Bronchial epithelial cell (primary cell): ENCODE data around the gene SMYD3. TPM values are rescaled to one million over a fixed set of nuclear protein-coding genes. Genes with fewer than 3 reads are reported as not detected.
A peak's percentile ranks its signal among the peaks of the same experiment; 100 is the strongest.

Source experiments
- DNase-seq: peaks from one replicate; pipeline ENCODE4 v3.0.0-alpha.2; 2010; ENCODE audit warnings: low read depth
- FAIRE-seq: peaks from 2 replicates; lab custom pipeline; 2011; peaks lifted over from hg19 to GRCh38; lab: Jason Lieb, UNC
- H3K27me3 ChIP-seq: 2 replicates; pipeline ENCODE4 v1.5.1; 2011; ENCODE audit warnings: low read length; ENCODE audit not compliant: control insufficient read depth, insufficient read depth
- H3K36me3 ChIP-seq: 2 replicates; pipeline ENCODE4 v1.5.1; 2011; ENCODE audit warnings: low read length; ENCODE audit not compliant: control insufficient read depth, insufficient read depth
- H3K4me3 ChIP-seq: 2 replicates; pipeline ENCODE4 v1.5.1; 2011; ENCODE audit warnings: mild to moderate bottlenecking, low read depth, low read length, control low read depth
- CTCF ChIP-seq: IDR thresholded peaks from 2 replicates; pipeline ENCODE4 v1.5.1; 2011; ENCODE audit warnings: mild to moderate bottlenecking, moderate library complexity, low read length, control low read depth, inconsistent platforms; ENCODE audit not compliant: insufficient read depth, severe bottlenecking
- total RNA-seq: library from RNA; depleted of rRNA; stranded (reverse); fragments of >200 nt; gene quantifications from 2 replicates; pipeline ENCODE4 v1.2.1, GENCODE V29; 2014

Gene SMYD3
- total RNA-seq, 1 donor from 2014 or later, result 17.4 TPM

GRCh38 chr1:246159279-246160227, 347.5 kb downstream of the SMYD3 start:
- Histone ChIP-seq H3K4me3 (no peak overlapping the region), H3K27me3 (no peaks in the 10 kb centered on the region), H3K36me3 (no peaks in the 10 kb centered on the region)
- peak; percentile 21 for DNase-seq
- FAIRE-seq, result no peak
- no peak for TF ChIP-seq CTCF

GRCh38 chr1:246158131-246158530, 348.9 kb downstream of the SMYD3 start:
- TF ChIP-seq CTCF, result no peak
- no peaks in the 10 kb centered on the region for H3K27me3 ChIP-seq
- no peak overlapping the region for H3K4me3 ChIP-seq
- no peak for FAIRE-seq
- no peaks in the 10 kb centered on the region for H3K36me3 ChIP-seq
- no peak for DNase-seq

GRCh38 chr1:246157516-246157915, 349.6 kb downstream of the SMYD3 start:
- FAIRE-seq, result no peak
- TF ChIP-seq CTCF, result no peak
- H3K27me3 ChIP-seq, result no peaks in the 10 kb centered on the region
- no peaks in the 10 kb centered on the region for H3K36me3 ChIP-seq
- no peak for DNase-seq
- no peak overlapping the region for H3K4me3 ChIP-seq

GRCh38 chr1:246156847-246157246, 350.2 kb downstream of the SMYD3 start:
- Histone ChIP-seq H3K4me3 (no peak overlapping the region), H3K36me3 (no peaks in the 10 kb centered on the region), H3K27me3 (no peaks in the 10 kb centered on the region)
- FAIRE-seq (no peak), DNase-seq (no peak)
- no peak for TF ChIP-seq CTCF

GRCh38 chr1:246155923-246156322, 351.2 kb downstream of the SMYD3 start:
- TF ChIP-seq CTCF, result no peak
- DNase-seq, result peak; percentile 35
- no peak for FAIRE-seq

More at GRCh38 chr1:246155923-246156322, 351.2 kb downstream of the SMYD3 start:
- Histone ChIP-seq H3K36me3 (no peaks in the 10 kb centered on the region), H3K4me3 (no peak overlapping the region), H3K27me3 (no peaks in the 10 kb centered on the region)
